ENCODE data around the gene RANBP3.
"Not testable (repeated sequence)": the region's sequence is repeated elsewhere in the genome, so short reads cannot be mapped to it uniquely, and the experiment has no call there.

Gene RANBP3

GRCh38 chr19:5966215-5966614 lies 11.7 kb downstream of the RANBP3 start:
- DNase-seq (ENCODE audit: low read depth) = no peak

GRCh38 chr19:5964816-5965565 lies 12.9 kb downstream of the RANBP3 start:
- DNase-seq (ENCODE audit: low read depth) = no peak

GRCh38 chr19:5963855-5964254 lies 14.1 kb downstream of the RANBP3 start:
- DNase-seq (ENCODE audit: low read depth) = no peak

GRCh38 chr19:5963259-5963658 lies 14.7 kb downstream of the RANBP3 start:
- not testable (repeated sequence) for DNase-seq (ENCODE audit: low read depth)

GRCh38 chr19:5961969-5962945 lies 15.7 kb downstream of the RANBP3 start:
- DNase-seq (ENCODE audit: low read depth) = peak; percentile 20

- DNase-seq (ENCODE audit: low read depth) = not testable (repeated sequence)
Measured at GRCh38 chr19:5961641-5961968, 16.3 kb downstream of the RANBP3 start.

- no peak for DNase-seq (ENCODE audit: low read depth)
Measured at GRCh38 chr19:5960005-5961001, 17.6 kb downstream of the RANBP3 start.

GRCh38 chr19:5959260-5960004 lies 18.5 kb downstream of the RANBP3 start:
- no peak for DNase-seq (ENCODE audit: low read depth)

- no peak for DNase-seq (ENCODE audit: low read depth)
Measured at GRCh38 chr19:5958851-5959122, 19.2 kb downstream of the RANBP3 start.

- no peak for DNase-seq (ENCODE audit: low read depth)
Measured at GRCh38 chr19:5958074-5958850, 19.7 kb downstream of the RANBP3 start.

- no peak for DNase-seq (ENCODE audit: low read depth)
Measured at GRCh38 chr19:5957170-5957569, 20.8 kb downstream of the RANBP3 start.

GRCh38 chr19:5956728-5957127 lies 21.2 kb downstream of the RANBP3 start:
- no peak for DNase-seq (ENCODE audit: low read depth)

GRCh38 chr19:5956323-5956722 lies 21.6 kb downstream of the RANBP3 start:
- DNase-seq (ENCODE audit: low read depth) = no peak

GRCh38 chr19:5955636-5955935 lies 22.4 kb downstream of the RANBP3 start:
- no peak for DNase-seq (ENCODE audit: low read depth)

- DNase-seq (ENCODE audit: low read depth) = no peak
Measured at GRCh38 chr19:5954293-5954692, 23.6 kb downstream of the RANBP3 start.

- DNase-seq (ENCODE audit: low read depth) = no peak
Measured at GRCh38 chr19:5953680-5954213, 24.2 kb downstream of the RANBP3 start.

- DNase-seq (ENCODE audit: low read depth) = no peak
Measured at GRCh38 chr19:5953030-5953589, 24.8 kb downstream of the RANBP3 start.

- DNase-seq (ENCODE audit: low read depth) = no peak
Measured at GRCh38 chr19:5952193-5953029, 25.5 kb downstream of the RANBP3 start.

GRCh38 chr19:5951338-5951861 lies 26.5 kb downstream of the RANBP3 start:
- DNase-seq (ENCODE audit: low read depth) = no peak
